ENCODE results near the gene AIFM2.

AIFM2 gene

DNA sequence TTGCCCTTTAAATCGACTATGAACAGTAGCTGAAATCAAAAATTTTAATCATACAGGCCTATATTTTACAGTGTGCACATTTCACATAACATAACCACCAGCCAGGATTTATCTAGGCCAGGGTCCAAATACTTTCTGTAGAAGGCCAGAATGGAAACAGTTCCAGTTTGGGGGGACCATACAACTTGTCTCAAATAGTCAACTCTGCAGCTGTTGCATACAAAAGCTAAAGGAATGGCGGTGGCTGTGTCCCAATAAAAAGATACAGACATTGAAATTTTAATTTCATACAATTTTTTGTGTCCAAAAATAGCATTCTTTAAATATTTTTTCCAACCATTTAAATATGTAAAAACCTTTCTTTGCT, 14.6 kb upstream of the AIFM2 start:
- no peaks in the 10 kb centered on the region for H3K9me3 ChIP-seq
- H4K20me1 ChIP-seq = peaks cover 21% of the 10 kb centered on the region
- H3K4me1 ChIP-seq = peaks cover 36% of the 10 kb centered on the region
- peak overlapping the region; percentile 90 for H3K27ac ChIP-seq
- peak overlapping the region; percentile 75 for H3K4me3 ChIP-seq
- peaks cover 48% of the 10 kb centered on the region for H3K36me3 ChIP-seq
- H3K27me3 ChIP-seq = no peaks in the 10 kb centered on the region
- no peak for TF ChIP-seq Cebpa-rat (IDR thresholded peaks at IDR 0.05)
- peak overlapping the region; percentile 98 for H3K4me2 ChIP-seq
- peak overlapping the region; percentile 89 for H3K9ac ChIP-seq

DNA sequence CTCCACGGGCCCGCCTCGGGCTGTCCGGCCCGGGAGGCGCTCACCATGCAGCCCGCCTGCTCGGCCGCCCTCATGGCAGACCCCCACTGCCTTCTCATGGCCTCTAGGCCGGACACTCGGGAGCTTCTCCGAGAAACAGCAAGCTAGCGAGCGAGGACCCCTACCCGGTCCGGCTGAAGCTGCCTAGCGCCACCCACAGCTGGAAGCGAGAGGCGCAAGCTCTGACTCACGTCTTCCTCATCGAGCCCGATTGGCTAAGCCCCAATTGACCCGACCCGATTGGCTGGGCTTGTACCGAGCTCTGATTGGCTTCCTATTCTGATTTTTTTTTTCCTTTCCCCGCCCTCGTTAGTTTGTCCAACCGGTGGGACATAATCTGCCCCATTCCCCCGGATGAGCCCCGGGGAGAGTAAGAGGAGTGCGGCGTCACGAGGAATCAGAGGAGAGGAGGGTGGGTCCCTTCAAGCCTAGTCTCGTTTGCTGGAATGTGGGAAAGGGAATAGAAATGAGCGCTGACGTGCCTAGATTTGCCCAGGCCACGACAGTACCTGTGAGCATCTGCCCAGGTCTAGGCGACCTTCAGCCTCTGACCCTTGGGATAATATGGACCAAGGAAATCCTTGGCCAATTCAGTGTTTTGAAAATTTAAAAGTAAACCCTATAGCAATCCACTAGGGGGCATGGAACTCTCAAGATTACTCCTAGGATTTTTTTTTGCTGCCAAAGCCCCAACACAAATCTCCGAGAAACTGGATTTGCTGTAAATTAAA, 14.0 kb upstream of the AIFM2 start, which contains the start of gene TYSND1:
TSS of gene TYSND1 (minus strand) at position 212 of the 770 bp plus-strand sequence. CDS start at position 98, 114 bp downstream.
- TF ChIP-seq Cebpa-rat (IDR thresholded peaks at IDR 0.05) = no peak

DNA sequence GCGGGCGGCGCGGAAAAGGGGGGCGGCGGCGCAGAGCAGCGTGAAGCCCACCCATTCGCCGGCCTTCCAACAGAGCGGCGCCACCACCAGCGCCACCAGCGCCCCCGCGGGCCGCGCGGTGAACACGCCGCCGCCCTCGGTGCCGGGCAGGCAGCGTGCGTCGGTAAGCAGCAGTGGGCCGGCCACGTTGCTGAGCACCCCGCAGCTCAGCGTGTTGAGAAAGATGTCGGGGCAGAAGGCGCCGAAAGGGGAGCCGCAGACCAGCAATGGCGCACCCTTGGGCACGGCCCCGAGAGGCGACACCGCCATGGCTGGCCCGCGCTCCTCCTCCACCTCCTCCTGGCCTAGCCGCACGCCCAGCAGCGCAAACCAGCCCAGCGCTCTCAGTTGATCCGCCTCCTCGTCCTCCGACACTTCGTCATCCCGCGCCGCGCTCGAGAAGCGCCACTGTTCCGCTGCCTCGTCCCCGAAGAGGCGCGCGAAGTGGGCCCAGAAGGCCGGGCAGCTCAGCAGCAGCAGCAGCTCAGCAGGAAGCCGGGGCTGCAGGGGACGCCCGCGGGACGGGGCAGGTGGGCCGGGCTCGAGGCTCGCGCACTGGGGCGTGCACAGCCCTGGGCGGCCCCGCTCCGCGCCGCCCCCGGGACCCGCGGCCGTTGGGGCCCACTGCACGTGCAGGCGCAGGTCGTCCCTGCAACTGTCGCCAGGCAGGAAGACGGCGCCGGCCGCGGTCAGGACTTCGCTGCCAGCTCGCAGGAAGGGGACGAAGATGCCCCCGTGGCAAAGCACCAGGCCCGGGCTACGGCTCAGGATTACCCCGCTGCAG, 13.3 kb upstream of the AIFM2 start:
- peak overlapping the region; percentile 89 for H3K9ac ChIP-seq
- H3K27me3 ChIP-seq = no peaks in the 10 kb centered on the region
- H3K4me1 ChIP-seq = peaks cover 36% of the 10 kb centered on the region
- peaks cover 34% of the 10 kb centered on the region for H3K36me3 ChIP-seq
- H3K27ac ChIP-seq = peak overlapping the region; percentile 90
- H3K4me2 ChIP-seq = peak overlapping the region; percentile 98
- peak overlapping the region; percentile 75 for H3K4me3 ChIP-seq
- TF ChIP-seq Cebpa-rat (IDR thresholded peaks at IDR 0.05) = no peak
- H3K9me3 ChIP-seq = no peaks in the 10 kb centered on the region
- H4K20me1 ChIP-seq = peaks cover 17% of the 10 kb centered on the region; the same call in 1 of the 2 replicates

More for the DNA sequence above, 14.0 kb upstream of the AIFM2 start, which contains the start of gene TYSND1:
- H3K4me2 ChIP-seq = peak within 1 kb of the TSS; percentile 98
- H3K9ac ChIP-seq = peak within 1 kb of the TSS; percentile 89
- H3K36me3 ChIP-seq = peaks cover 42% of the 10 kb centered on the region
- H4K20me1 ChIP-seq = peaks cover 17% of the 10 kb centered on the region; the same call in 1 of the 2 replicates
- H3K27me3 ChIP-seq = no peaks in the 10 kb centered on the region
- H3K9me3 ChIP-seq = no peaks in the 10 kb centered on the region
- H3K4me3 ChIP-seq = peak within 1 kb of the TSS; percentile 75
- H3K27ac ChIP-seq = peak within 1 kb of the TSS; percentile 90
- peaks cover 36% of the 10 kb centered on the region for H3K4me1 ChIP-seq

DNA sequence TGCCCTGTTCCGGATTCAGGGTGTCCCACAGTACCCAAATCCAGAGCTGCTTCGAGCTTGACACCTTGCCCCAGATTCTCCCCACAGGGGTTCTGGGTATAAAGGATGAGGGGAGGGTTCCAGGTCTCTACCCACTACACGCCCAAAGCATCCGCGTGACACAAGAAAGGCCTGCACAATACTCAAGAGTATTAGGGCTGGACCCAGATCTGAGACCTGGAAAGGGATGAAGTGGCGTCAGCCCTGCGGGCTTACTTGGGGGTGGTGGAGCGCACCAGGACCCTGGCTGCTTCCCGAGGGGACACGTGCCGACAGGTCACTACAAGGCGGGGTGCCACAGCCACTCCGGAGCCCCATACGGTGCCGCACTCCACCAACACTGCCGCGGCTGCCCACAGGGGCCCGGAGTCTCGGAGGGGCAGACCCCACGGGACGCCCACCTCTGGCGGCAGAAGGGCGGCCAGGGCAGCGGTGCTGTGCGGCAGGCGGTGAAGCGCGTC, 12.6 kb upstream of the AIFM2 start:
- H3K4me2 ChIP-seq = peak overlapping the region; percentile 98
- TF ChIP-seq Cebpa-rat (IDR thresholded peaks at IDR 0.05) = no peak
- H3K4me1 ChIP-seq = peaks cover 36% of the 10 kb centered on the region
- peaks cover 17% of the 10 kb centered on the region; the same call in 1 of the 2 replicates for H4K20me1 ChIP-seq
- H3K27me3 ChIP-seq = no peaks in the 10 kb centered on the region
- H3K36me3 ChIP-seq = peaks cover 28% of the 10 kb centered on the region
- H3K4me3 ChIP-seq = peak overlapping the region; percentile 75
- peak overlapping the region; percentile 89 for H3K9ac ChIP-seq
- H3K9me3 ChIP-seq = no peaks in the 10 kb centered on the region
- peak overlapping the region; percentile 90 for H3K27ac ChIP-seq

DNA sequence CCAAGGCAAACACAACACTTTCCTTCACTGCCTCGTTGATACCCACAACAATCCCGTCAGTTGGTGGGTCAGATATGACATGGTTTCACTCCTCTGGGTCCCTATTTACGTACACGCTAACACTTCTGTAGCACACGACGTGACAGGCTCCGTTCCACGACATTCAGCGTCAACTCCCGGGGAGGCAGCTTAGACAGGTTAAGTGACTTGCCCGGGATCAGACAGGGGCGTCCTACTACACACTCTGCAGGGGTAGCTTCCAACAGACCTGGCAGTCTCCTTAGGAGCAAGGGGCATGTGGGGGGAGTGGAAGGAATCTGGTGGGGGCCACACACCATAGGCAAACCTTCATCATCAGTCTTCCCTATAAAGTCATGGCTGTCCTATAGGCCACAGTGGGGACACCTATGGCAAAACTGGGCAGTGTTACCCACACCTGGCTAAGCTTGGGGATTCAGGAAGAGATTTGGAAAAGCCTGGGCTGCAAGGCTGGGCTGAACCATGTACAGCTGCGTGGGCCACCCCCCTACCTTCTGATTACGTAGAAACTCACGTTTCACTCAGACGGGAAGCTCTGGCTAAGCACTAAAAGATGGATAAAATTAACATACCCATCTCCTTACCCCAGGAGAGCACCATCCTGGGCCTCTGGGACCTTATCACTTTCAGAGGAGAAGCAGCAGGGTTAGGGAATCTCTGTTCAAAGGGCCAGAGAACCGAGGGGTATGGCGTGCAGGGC, 11.9 kb upstream of the AIFM2 start:
- Histone ChIP-seq H3K4me3 (peak overlapping the region; percentile 75), H3K4me2 (peak overlapping the region; percentile 98), H3K4me1 (peaks cover 36% of the 10 kb centered on the region), H3K27ac (peak overlapping the region; percentile 90), H4K20me1 (peaks cover 17% of the 10 kb centered on the region; the same call in 1 of the 2 replicates), H3K9ac (peak overlapping the region; percentile 89), H3K36me3 (peaks cover 27% of the 10 kb centered on the region), H3K27me3 (no peaks in the 10 kb centered on the region), H3K9me3 (no peaks in the 10 kb centered on the region)
- no peak for TF ChIP-seq Cebpa-rat (IDR thresholded peaks at IDR 0.05)

DNA sequence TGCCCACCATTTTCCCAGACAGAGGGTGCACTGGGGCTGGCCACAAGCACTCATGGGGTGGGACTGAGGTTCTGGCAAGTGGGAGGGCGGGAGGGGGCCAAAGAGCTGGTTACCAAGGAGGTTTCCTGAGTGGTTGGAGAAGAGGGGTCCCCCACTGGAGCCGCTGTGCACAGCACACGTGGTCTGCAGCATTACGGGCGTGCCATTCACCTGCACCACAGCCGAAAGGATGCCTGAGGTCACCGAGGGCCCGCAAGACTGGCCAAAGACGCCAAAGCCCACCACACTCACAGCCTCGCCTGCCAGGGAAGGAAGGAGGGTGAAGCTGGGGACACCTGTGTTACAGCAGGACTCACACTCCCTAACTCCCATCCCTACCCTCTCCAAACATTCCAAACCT, 9.9 kb upstream of the AIFM2 start:
- Histone ChIP-seq H4K20me1 (peaks cover 17% of the 10 kb centered on the region; the same call in 1 of the 2 replicates), H3K4me3 (no peak overlapping the region), H3K36me3 (peaks cover 29% of the 10 kb centered on the region)

DNA sequence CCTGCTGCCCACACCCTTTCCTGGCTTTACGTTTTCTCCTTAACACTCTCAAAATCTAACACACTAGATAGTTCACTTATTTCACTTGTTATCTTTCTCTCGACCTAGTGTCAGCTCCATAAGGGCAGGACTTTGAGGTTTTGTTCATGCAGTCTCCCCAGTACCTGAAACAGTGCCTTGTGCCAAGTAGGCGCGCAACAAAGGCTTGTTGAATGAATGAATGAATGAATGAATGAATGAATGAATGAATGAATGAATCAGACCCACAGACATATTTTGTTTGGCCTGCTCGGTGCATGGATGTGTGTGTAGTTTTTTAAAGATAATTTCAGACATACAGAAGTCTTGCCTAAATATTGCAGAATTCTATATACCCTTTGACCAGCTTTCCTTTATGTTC, 7.7 kb upstream of the AIFM2 start:
- Histone ChIP-seq H3K4me2 (no peak overlapping the region), H3K4me3 (no peak overlapping the region), H3K27ac (no peak overlapping the region), H4K20me1 (peaks cover 17% of the 10 kb centered on the region; the same call in 1 of the 2 replicates), H3K9ac (no peak overlapping the region), H3K9me3 (no peaks in the 10 kb centered on the region), H3K4me1 (peaks cover 27% of the 10 kb centered on the region), H3K36me3 (peaks cover 29% of the 10 kb centered on the region), H3K27me3 (no peaks in the 10 kb centered on the region)
- no peak for TF ChIP-seq Cebpa-rat (IDR thresholded peaks at IDR 0.05)

More for the DNA sequence above, 9.9 kb upstream of the AIFM2 start:
- H3K27me3 ChIP-seq = no peaks in the 10 kb centered on the region
- H3K27ac ChIP-seq = no peak overlapping the region
- H3K9ac ChIP-seq = no peak overlapping the region
- H3K4me2 ChIP-seq = no peak overlapping the region
- H3K4me1 ChIP-seq = peaks cover 31% of the 10 kb centered on the region
- no peaks in the 10 kb centered on the region for H3K9me3 ChIP-seq
- no peak for TF ChIP-seq Cebpa-rat (IDR thresholded peaks at IDR 0.05)

DNA sequence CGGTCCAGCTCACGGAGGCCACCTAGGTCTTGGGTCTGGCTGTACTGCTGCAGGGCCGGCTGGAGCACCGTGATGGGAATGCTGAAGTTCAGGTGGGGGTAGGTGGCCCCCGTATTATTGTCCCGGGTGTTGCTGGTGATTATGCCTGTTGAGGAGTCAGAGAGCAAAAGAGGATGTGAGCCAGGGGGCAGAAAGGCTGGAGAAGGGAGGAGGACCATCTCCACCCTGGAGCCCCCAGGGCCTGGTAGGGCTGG, 7.3 kb upstream of the AIFM2 start:
- no peaks in the 10 kb centered on the region for H3K9me3 ChIP-seq
- H3K27ac ChIP-seq = no peak overlapping the region
- H3K9ac ChIP-seq = no peak overlapping the region
- TF ChIP-seq Cebpa-rat (IDR thresholded peaks at IDR 0.05) = no peak
- peaks cover 15% of the 10 kb centered on the region; the same call in 1 of the 2 replicates for H4K20me1 ChIP-seq
- H3K27me3 ChIP-seq = no peaks in the 10 kb centered on the region
- H3K4me3 ChIP-seq = no peak overlapping the region
- peaks cover 23% of the 10 kb centered on the region for H3K4me1 ChIP-seq
- H3K4me2 ChIP-seq = no peak overlapping the region
- H3K36me3 ChIP-seq = peaks cover 29% of the 10 kb centered on the region
